ENCODE data around the gene SDS. TPM values are rescaled to one million over a fixed set of nuclear protein-coding genes. Genes with fewer than 3 reads are reported as not detected.

SDS gene
- total RNA-seq, 2 donors from 2014 or later = 1.3 TPM; not detected in 1

- Histone ChIP-seq H3K9me3 (no peaks in the 10 kb centered on the region), H3K27me3 (no peaks in the 10 kb centered on the region), H3K27ac (no peak overlapping the region), H3K36me3 (no peaks in the 10 kb centered on the region), H3K4me1 (peaks cover 0 to 4% of the 10 kb centered on the region in 2 donors), H3K4me3 (no peak overlapping the region)
- no peak for DNase-seq (ENCODE audit: low spot score)
- TF ChIP-seq CTCF (IDR thresholded peaks at IDR 0.05) = no peak
These were observed 3.3 kb downstream of the SDS start for GRCh38 chr12:113400362-113400761.

GRCh38 chr12:113399490-113399889 is 4.2 kb downstream of the SDS start:
- TF ChIP-seq CTCF (IDR thresholded peaks at IDR 0.05) = no peak
- no peaks in the 10 kb centered on the region for H3K9me3 ChIP-seq
- no peak for DNase-seq (ENCODE audit: low spot score)
- no peaks in the 10 kb centered on the region for H3K27me3 ChIP-seq
- no peak overlapping the region for H3K4me3 ChIP-seq
- H3K4me1 ChIP-seq = peaks cover 0 to 4% of the 10 kb centered on the region in 2 donors
- H3K27ac ChIP-seq = no peak overlapping the region
- H3K36me3 ChIP-seq = no peaks in the 10 kb centered on the region

- Histone ChIP-seq H3K9me3 (no peaks in the 10 kb centered on the region), H3K4me3 (no peak overlapping the region), H3K36me3 (no peaks in the 10 kb centered on the region), H3K27ac (no peak overlapping the region), H3K4me1 (peaks cover 0 to 2% of the 10 kb centered on the region in 2 donors), H3K27me3 (no peaks in the 10 kb centered on the region)
- no peak for DNase-seq (ENCODE audit: low spot score)
- no peak for TF ChIP-seq CTCF (IDR thresholded peaks at IDR 0.05)
These were observed 5.1 kb downstream of the SDS start for GRCh38 chr12:113398346-113399290.

GRCh38 chr12:113397497-113398197 is 6.0 kb downstream of the SDS start:
- no peak overlapping the region for H3K4me3 ChIP-seq
- no peak overlapping the region for H3K27ac ChIP-seq
- TF ChIP-seq CTCF (IDR thresholded peaks at IDR 0.05) = no peak
- H3K36me3 ChIP-seq = no peaks in the 10 kb centered on the region
- no peaks in the 10 kb centered on the region for H3K4me1 ChIP-seq
- H3K9me3 ChIP-seq = no peaks in the 10 kb centered on the region
- no peak for DNase-seq (ENCODE audit: low spot score)
- no peaks in the 10 kb centered on the region for H3K27me3 ChIP-seq

- Histone ChIP-seq H3K9me3 (no peaks in the 10 kb centered on the region), H3K36me3 (no peaks in the 10 kb centered on the region), H3K4me1 (no peaks in the 10 kb centered on the region), H3K27me3 (no peaks in the 10 kb centered on the region), H3K4me3 (no peak overlapping the region), H3K27ac (no peak overlapping the region)
- TF ChIP-seq CTCF (IDR thresholded peaks at IDR 0.05) = no peak
- no peak for DNase-seq (ENCODE audit: low spot score)
These were observed 6.7 kb downstream of the SDS start for GRCh38 chr12:113396828-113397496.
